Measurements from ENCODE around the gene DACH1. TPM values are rescaled to one million over a fixed set of nuclear protein-coding genes. Genes with fewer than 3 reads are reported as not detected.

Gene DACH1
- total and polyA plus RNA-seq, 9 of the 15 experiments (the other 6 are each of a cell fraction or from before 2014, with no cell fraction given): 0.04 to 0.07 (median 0.04) TPM; not detected in 2

GRCh38 chr13:71801165-71801760, 65.7 kb downstream of the DACH1 start:
- DNase-seq (ENCODE audit: extremely low read depth in 1 of 4, low spot score in 3 of 4) (no peak), FAIRE-seq (no peak), ATAC-seq (no peak)
- Histone ChIP-seq H3K4me1 (replicated peaks in 1 of 2; ENCODE audit: control insufficient read depth in 2 of 2, insufficient read depth in 2 of 2, low read length in 2 of 2) (no peaks in the 10 kb centered on the region), H3K9me3 (replicated peaks; ENCODE audit: control insufficient read depth, insufficient read depth, low read depth, low read length) (no peaks in the 10 kb centered on the region), H4K20me1 (replicated peaks; ENCODE audit: control insufficient read depth, insufficient read depth, low read length) (no peaks in the 10 kb centered on the region), H3K9ac (ENCODE audit: insufficient read depth in 1 of 2, low read depth in 2 of 2, low read length in 2 of 2) (no peak overlapping the region), H3K4me2 (ENCODE audit: insufficient read depth, low read length) (no peak overlapping the region), H3K27me3 (ENCODE audit: control insufficient read depth in 2 of 2, insufficient read depth in 2 of 2, low read length in 2 of 2) (no peaks in the 10 kb centered on the region), H3K4me3 (no peak overlapping the region), H3K9me1 (ENCODE audit: control insufficient read depth, insufficient read depth, low read length) (no peaks in the 10 kb centered on the region), H3K36me3 (ENCODE audit: control insufficient read depth, insufficient read depth, low read length) (no peaks in the 10 kb centered on the region), H3K27ac (ENCODE audit: extremely low read depth, low read depth, low read length) (no peak overlapping the region), H2AFZ (ENCODE audit: low read depth, low read length) (no peak overlapping the region), H3K79me2 (ENCODE audit: control insufficient read depth, insufficient read depth, low read length) (no peaks in the 10 kb centered on the region)
- POLR2A ChIA-PET: no interaction called here
- in situ Hi-C loops (cut with MboI) (no loop called here), intact Hi-C loops (cut with micrococcal nuclease) (no loop called here)
- 0% methylated on average over 3 of the region's 3 CpGs for whole genome bisulfite sequencing (ENCODE audit: insufficient coverage, low coverage, missing lambda C conversion rate)
- CTCF ChIA-PET (ENCODE audit: low intra/inter-chr PET ratio): no interaction called here
- no TSS peak for BruUV-seq (replicated peaks)
- TF ChIP-seq CAMTA2 (CRISPR knock-in tag; conservative IDR thresholded peaks at IDR 0.05) (no peak), PRDM10 (IDR thresholded peaks at IDR 0.05; ENCODE audit: partially characterized antibody) (no peak), USF2 (CRISPR knock-in tag; IDR thresholded peaks at IDR 0.05) (no peak), SRSF9 (IDR thresholded peaks at IDR 0.05; ENCODE audit: borderline replicate concordance, low read depth, low read length) (no peak), ESRRA (IDR thresholded peaks at IDR 0.05; ENCODE audit: borderline replicate concordance, low read depth) (no peak), CTBP1 (IDR thresholded peaks at IDR 0.05; ENCODE audit: borderline replicate concordance) (no peak), RBFOX2 (IDR thresholded peaks at IDR 0.05; ENCODE audit: low read depth, low read length) (no peak), GABPB1 (CRISPR knock-in tag; IDR thresholded peaks at IDR 0.05) (no peak), MYBL2 (IDR thresholded peaks at IDR 0.05; ENCODE audit: low read depth) (no peak), MYBL2 (CRISPR knock-in tag; IDR thresholded peaks at IDR 0.05; ENCODE audit: borderline replicate concordance) (no peak), CBX3 (IDR thresholded peaks at IDR 0.05; ENCODE audit: borderline replicate concordance in 1 of 2, low read length in 2 of 2) (no peak), ZNF23 (CRISPR knock-in tag; IDR thresholded peaks at IDR 0.05) (no peak), NCOA1 (IDR thresholded peaks at IDR 0.05; ENCODE audit: low read depth) (no peak), ZNF347 (CRISPR knock-in tag; IDR thresholded peaks at IDR 0.05; ENCODE audit: low read depth) (no peak)
- TF ChIP-seq, protein P1, sequence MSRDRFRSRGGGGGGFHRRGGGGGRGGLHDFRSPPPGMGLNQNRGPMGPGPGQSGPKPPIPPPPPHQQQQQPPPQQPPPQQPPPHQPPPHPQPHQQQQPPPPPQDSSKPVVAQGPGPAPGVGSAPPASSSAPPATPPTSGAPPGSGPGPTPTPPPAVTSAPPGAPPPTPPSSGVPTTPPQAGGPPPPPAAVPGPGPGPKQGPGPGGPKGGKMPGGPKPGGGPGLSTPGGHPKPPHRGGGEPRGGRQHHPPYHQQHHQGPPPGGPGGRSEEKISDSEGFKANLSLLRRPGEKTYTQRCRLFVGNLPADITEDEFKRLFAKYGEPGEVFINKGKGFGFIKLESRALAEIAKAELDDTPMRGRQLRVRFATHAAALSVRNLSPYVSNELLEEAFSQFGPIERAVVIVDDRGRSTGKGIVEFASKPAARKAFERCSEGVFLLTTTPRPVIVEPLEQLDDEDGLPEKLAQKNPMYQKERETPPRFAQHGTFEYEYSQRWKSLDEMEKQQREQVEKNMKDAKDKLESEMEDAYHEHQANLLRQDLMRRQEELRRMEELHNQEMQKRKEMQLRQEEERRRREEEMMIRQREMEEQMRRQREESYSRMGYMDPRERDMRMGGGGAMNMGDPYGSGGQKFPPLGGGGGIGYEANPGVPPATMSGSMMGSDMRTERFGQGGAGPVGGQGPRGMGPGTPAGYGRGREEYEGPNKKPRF (IDR thresholded peaks at IDR 0.05; ENCODE audit: low read depth, low read length): no peak

All from K562 (cell line).